Right lobe of liver (tissue), 4 donors: Measurements from ENCODE around the gene SOX10.
"Not testable (repeated sequence)": the region's sequence is repeated elsewhere in the genome, so short reads cannot be mapped to it uniquely, and the experiment has no call there.

Experiments used
- CTCF ChIP-seq, 4 donors: fragments of 200-600 bp in 3 of 4; fragments of 450-650 bp in 1 of 4; IDR thresholded peaks; one replicate each; pipeline versions ENCODE4 v1.5.1 to v1.8.0; 2016 to 2022; ENCODE audit warnings: antibody characterized with exemption in 4 of 4, mild to moderate bottlenecking in 2 of 4
- POLR2A ChIP-seq: fragments of 450-650 bp; IDR thresholded peaks from one replicate; pipeline ENCODE4 v1.6.1; 2017; ENCODE audit warnings: antibody characterized with exemption, mild to moderate bottlenecking
- donor health status: DM: no; HTN: no; CAD: no.
- donor health status: DM: no; HTN: no; CAD: no.
- donor health status: DM: no; HTN: yes; CAD: no.

GRCh38 chr22:37947142-37947795 is 37.1 kb downstream of the SOX10 start:
- not testable (repeated sequence) for TF ChIP-seq CTCF (IDR thresholded peaks at IDR 0.05); POLR2A
